GM18873 (cell line): ENCODE measurements around the gene YIPF1.
"Not testable (repeated sequence)": the region's sequence is repeated elsewhere in the genome, so short reads cannot be mapped to it uniquely, and the experiment has no call there.

ENCODE experiments used
- ATAC-seq: cut with Tn5 transposase; IDR thresholded peaks from one replicate; pipeline ENCODE4 v1.9.1; 2021; ENCODE audit warnings: mild to moderate bottlenecking, moderate library complexity, moderate number of reproducible peaks; ENCODE audit not compliant: unreplicated experiment, low FRiP score

The YIPF1 gene

DNA sequence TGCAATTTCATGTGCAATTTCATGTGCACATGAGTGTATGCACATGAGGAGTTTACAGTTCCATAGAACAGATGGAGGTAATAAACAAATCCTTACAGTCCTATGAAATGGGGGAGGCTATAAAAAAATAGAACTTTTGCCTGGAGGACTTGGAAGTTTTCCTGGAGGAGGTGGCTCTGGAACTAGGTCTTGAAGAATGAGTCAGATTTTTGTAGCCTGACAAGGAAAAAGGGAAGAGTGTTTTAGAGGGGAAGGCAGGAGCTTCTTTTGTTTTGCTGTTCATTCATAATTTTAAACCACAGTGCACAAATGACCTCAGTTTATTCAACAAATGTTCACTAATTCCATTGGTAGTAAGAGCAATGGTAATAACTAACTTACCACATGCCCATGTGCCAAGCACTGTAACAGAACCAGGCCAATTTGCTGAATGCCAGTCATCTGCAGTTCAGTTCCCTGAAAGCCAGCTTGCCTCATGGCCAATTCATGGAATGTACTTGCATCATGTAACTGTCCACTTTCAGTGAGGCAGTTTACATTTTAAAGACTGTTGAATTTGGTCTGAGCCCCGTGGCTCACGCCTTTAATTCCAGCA is 7.1 kb upstream of the YIPF1 start:
- ATAC-seq, result no peak

DNA sequence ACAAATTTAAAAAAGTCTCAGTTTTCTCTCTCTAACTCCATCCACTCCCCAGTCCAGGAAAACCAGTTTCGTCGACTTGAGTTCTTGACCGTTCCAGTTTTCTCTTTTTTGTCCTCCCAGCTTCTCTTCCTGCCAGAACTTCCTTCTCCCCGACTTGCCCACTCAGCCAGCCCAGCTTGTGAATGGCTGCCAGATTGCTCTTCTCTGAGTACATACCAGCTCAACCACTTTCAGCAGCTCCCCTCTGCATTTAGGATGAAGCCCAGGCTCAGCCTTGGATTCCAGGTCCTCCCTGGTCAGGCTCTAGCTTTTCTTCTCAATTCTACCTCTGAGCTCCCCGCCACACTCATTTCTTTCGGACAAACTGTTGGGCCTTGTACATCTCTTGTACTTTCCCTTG is 5.8 kb upstream of the YIPF1 start:
- no peak for ATAC-seq

- ATAC-seq, result no peak
Measured at GRCh38 chr1:53894644-53895043, 5.0 kb upstream of the YIPF1 start.

GRCh38 chr1:53893999-53894636 is 4.5 kb upstream of the YIPF1 start, which contains the start of gene DIO1:
Gene DIO1, plus strand, starts transcription at chr1:53894187. Its CDS starts 24 bp downstream, at chr1:53894211.
- ATAC-seq, result no peak

DNA sequence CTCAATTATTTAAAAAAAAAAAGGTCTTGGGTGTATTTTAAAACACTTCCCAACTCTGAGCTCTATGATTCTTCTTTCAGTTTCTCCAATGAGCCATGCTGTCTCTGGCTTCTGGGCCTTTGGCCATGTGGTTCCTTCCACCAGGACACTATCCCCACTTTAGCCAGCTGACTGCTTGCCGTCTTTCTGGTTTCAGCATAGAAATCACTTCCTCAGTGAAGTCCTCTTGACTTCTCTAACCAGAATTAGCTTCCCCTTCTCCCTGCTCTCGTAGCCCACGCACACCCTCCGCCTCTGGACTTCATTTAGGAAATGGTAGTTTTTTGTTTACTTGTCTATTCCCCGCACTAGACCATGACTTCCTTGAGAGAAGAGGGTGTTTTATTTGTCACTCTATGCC is 3.3 kb upstream of the YIPF1 start:
- ATAC-seq, result no peak

- ATAC-seq, result no peak
Measured at GRCh38 chr1:53891678-53892077, 2.1 kb upstream of the YIPF1 start.

DNA sequence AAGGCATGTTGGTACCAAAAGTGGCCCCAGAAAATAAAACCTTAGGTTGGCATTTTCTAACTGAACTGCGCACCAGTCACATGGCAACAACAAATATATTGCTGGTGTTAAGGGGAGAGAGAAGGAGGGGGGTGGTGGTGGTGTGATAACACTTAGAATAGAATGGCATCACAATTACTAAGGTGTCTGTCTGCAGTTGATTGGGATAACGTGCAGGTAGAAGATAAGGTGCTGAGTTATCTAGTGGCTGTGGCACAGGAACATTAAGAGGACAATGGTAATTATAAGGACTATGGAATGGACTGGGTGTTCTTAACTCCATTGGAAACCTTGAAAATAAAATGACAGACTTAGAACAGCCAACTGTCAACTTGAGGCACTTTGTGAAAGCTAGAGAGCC is 1.4 kb upstream of the YIPF1 start:
- no peak for ATAC-seq

DNA sequence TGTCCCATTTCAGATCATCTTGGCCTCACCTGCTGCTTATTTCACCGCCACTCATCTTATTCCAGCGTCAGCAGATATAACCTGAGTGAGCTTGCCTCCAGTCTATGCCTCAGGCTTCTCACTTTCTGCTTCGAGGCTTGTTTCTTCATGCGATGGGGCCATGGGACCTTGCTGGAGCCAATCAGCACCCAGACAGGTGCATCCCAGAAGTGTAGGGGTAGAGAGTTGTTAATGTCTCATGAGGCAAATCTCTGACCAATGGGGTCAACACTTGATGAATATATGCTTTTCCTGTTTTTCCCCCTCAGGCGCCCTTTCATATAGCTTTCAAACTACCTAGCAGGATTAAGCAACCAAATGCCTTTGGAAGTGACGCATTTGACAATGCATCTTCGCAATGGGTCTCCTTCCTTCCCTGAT is 935 bp upstream of the YIPF1 start:
- no peak for ATAC-seq

DNA sequence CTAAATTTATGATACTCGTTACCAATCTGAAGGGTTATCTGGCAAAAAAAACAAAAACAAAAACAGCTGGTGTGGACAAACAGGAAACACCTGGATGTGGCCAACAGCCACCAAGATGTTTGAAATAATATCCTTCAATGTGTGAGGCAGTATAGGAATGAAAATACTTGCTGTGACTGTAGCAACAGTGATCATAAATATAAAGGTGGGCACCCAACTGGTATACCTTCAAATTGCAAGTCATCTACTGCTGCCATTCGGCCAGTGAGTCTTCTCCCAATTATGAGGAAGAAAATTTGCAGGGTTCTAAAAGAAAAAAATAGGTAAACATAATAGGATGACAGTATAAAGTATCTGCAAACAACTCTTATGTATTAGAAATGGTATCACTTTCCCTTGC is 916 bp downstream of the YIPF1 start:
- no peak for ATAC-seq

- not testable (repeated sequence) for ATAC-seq
Measured at GRCh38 chr1:53883600-53883999, 6.0 kb downstream of the YIPF1 start.

DNA sequence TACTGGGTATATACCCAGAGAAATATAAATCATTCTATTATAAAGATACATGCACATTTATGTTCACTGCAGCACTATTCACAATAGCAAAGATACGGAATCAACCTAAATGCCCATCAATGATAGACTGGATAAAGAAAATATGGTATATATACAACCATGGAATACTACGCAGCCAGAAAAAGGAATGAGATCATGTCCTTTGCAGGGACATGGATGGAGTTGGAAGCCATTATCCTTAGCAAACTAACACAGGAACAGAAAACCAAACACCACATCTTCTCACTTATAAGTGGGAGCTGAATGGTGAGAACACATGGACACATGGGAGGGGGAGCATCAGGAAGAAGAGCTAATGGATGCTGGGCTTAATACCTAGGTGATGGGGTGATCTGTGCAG is 7.7 kb downstream of the YIPF1 start:
- ATAC-seq, result not testable (repeated sequence)

DNA sequence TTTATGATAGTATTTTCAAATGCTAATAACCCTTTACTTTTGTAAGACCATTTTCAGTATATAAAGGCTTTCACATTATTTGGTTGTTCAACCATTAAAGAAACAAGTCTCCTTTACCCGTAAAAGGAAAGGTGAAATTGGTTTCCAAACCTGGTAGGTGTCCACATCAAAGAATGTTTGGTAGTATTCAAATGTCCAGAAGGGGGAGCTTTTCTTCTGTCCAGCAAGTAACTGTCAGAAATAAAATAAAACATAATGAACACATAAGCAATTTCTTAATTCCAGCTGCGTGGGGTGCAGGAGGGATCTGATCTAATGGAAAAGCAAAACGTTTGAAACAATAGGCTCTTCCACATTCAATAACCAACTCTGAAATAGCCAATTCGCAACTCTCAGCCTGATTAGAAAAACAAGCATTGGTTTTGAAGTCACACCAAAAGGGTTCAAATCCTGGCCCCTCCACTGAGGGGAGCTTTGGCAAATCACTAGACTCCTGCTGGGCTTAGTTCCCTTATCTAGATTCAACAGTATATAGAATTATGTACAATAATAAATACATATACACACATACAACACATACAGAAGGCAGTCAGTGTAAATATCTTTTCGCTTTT is 11.0 kb downstream of the YIPF1 start:
- no peak for ATAC-seq

DNA sequence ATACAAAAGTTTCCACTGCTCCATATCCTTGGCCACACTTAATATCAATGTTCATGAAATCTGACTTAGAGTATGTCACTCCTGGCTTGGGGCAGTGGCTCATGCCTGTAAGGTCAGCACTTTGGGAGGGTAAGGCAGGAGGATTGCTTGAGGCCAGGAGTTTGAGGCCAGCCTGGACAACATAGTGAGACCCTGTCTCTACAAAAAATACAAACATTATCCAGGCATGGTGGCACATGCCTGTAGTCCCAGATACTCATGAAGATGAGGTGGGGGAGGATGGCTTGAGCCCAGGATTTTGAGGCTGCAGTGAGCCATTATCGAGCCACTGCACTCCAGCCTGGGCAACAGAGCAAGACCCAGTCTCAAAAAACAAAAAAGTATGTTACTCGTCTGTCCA is 14.4 kb downstream of the YIPF1 start:
- ATAC-seq, result not testable (repeated sequence)

GRCh38 chr1:53871773-53872484 is 17.7 kb downstream of the YIPF1 start:
- no peak for ATAC-seq

DNA sequence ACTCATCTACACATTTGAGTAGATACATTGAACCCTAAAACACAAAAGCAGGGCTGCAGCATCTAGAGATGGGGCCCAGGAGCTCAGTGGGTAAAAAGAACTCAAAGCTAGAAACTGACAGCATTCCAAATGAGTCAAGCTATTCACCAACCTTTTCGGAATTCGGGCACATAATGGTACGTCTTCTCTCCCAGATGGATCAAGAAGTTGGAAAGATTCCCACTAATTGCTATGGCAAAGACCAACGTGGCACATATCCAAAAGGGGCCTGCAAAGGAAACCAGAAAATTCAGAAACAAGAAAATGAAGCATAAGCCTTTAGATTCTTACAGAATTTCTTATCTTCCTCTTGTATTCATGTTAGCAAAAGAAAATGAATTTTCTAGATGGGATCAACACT is 18.4 kb downstream of the YIPF1 start:
- ATAC-seq, result no peak

DNA sequence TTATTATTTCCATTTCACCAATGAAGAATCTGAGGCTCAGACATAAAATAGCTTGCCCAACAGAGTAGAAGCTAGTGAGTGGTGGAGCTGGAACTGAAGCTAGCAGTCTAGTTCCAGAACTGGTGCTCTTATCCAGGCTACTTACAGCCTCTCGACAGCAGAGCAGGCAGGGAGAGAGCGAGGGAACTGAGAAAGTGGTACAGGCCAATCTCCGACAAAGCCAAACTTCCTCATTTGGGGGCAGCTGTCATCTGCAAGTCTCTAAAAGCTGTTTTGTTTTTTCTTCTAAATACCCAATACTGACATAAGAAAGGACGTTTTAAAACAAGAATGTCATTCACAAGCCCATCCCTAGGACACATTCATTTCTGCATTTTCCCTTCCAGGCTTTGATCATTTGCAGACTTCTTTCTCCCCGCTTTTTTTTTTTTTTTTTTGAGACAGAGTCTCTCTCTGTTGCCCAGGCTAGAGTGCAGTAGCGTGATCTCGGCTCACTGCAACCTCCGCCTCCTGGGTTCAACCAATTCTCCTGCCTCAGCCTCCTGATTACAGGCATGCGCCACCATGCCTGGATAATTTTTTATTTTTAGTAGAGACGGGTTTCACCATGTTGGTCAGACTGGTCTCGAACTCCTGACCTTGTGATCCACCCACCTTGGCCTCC is 20.0 kb downstream of the YIPF1 start:
- ATAC-seq, result no peak

GRCh38 chr1:53868565-53868964 is 21.0 kb downstream of the YIPF1 start:
- no peak for ATAC-seq

- ATAC-seq, result no peak
Measured at GRCh38 chr1:53862507-53862906, 27.1 kb downstream of the YIPF1 start.

GRCh38 chr1:53860967-53861411 is 28.6 kb downstream of the YIPF1 start:
- ATAC-seq, result no peak

GRCh38 chr1:53851571-53852285 is 37.9 kb downstream of the YIPF1 start:
- ATAC-seq, result no peak
